GM18867 (cell line): ENCODE measurements around the gene TIMELESS.
A peak's percentile ranks its signal among the peaks of the same experiment; 100 is the strongest.
"Not testable (repeated sequence)": the region's sequence is repeated elsewhere in the genome, so short reads cannot be mapped to it uniquely, and the experiment has no call there.

ENCODE experiments used
- ATAC-seq: cut with Tn5 transposase; IDR thresholded peaks from one replicate; pipeline ENCODE4 v1.9.1; 2021; ENCODE audit warnings: mild to moderate bottlenecking, moderate library complexity; ENCODE audit not compliant: unreplicated experiment

Gene TIMELESS

GRCh38 chr12:56411781-56412639 is 37.2 kb downstream of the TIMELESS start:
- ATAC-seq = no peak

DNA sequence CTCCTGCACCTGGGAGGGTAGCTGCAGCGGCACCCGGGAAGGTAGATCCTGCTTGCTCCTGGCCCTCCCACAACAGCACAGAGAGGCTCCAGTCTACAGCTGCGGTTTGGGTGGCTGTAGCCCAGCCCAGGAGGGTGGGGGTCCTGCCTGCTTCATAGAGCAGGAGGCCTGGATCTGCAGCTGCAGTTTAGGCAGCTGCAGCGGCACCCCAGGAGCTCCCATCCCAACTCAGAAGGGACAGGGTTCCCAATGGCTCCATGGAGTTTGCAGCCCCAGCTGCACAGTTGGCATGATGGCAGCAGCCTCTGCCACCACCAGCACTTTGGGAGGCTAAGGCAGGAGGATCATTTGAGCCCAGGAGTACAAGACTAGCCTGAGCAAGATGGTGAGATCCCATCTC is 38.5 kb downstream of the TIMELESS start:
- no peak for ATAC-seq

GRCh38 chr12:56408799-56409417 is 40.3 kb downstream of the TIMELESS start:
- ATAC-seq = no peak

- ATAC-seq = not testable (repeated sequence)
Observed at GRCh38 chr12:56404227-56404626, 45.0 kb downstream of the TIMELESS start.

DNA sequence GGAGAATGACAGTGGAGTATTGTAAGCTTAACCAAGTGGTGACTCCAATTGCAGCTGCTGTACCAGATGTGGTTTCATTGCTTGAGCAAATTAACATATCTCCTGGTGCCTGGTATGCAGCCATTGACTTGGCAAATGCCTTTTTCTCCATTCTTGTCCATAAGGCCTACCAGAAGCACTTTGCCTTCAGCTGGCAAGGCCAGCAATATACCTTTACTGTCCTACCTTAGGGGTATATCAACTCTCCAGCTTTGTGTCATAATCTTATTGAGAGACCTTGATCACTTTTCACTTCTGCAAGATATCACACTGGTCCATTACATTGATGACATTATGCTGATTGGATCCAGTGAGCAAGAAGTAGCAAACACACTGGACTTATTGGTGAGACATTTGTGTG is 47.6 kb downstream of the TIMELESS start:
- ATAC-seq = not testable (repeated sequence)

GRCh38 chr12:56401125-56401524 is 48.1 kb downstream of the TIMELESS start:
- ATAC-seq = not testable (repeated sequence)

- ATAC-seq = not testable (repeated sequence)
Observed at GRCh38 chr12:56399466-56399865, 49.8 kb downstream of the TIMELESS start.

GRCh38 chr12:56398324-56398723 is 50.9 kb downstream of the TIMELESS start:
- no peak for ATAC-seq

DNA sequence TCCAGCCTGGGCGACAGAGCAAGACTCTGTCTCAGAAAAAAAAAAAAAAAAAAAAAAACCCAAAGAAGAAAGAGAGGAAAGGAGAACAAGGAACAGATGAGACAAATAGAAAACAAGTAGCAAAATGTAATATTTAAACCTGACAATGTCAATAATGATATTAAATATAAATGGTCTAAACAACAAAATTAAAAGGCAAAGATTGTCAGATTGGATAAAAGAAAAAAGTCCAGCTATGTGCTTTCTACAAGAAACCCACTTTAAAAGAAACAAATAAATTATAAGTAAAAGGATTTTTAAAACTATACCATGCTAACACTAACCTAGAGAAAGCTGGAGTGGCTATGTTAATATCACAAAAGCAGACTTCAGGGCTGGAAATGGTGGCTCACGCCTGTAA is 56.9 kb downstream of the TIMELESS start:
- no peak for ATAC-seq

- ATAC-seq = no peak
Observed at GRCh38 chr12:56391721-56392120, 57.5 kb downstream of the TIMELESS start.

DNA sequence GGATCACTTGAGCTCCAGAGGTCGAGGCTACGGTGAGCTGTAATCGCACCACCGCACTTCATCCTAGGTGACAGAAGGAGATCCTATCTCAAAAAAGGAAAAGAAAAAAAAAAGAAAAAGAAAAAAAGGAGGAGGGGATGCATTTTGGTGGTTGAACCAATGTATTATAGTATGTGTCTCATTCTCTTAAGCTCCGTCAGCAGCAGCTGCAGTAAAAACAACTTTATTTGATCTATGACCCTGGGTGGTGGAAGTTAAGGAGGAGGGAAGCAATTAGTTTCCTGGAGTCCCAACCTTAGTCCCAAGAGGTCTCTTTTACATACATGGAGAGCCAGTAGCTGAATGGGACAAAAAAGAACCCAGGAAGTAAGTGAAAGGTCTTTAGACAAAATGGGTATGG is 59.8 kb downstream of the TIMELESS start:
- no peak for ATAC-seq

GRCh38 chr12:56387152-56387736 is 62.0 kb downstream of the TIMELESS start:
- no peak for ATAC-seq

GRCh38 chr12:56385873-56386272 is 63.4 kb downstream of the TIMELESS start:
- no peak for ATAC-seq

GRCh38 chr12:56382611-56383010 is 66.6 kb downstream of the TIMELESS start:
- no peak for ATAC-seq

- no peak for ATAC-seq
Observed at GRCh38 chr12:56377989-56378316, 71.3 kb downstream of the TIMELESS start.

- no peak for ATAC-seq
Observed at GRCh38 chr12:56377310-56377988, 71.8 kb downstream of the TIMELESS start.

DNA sequence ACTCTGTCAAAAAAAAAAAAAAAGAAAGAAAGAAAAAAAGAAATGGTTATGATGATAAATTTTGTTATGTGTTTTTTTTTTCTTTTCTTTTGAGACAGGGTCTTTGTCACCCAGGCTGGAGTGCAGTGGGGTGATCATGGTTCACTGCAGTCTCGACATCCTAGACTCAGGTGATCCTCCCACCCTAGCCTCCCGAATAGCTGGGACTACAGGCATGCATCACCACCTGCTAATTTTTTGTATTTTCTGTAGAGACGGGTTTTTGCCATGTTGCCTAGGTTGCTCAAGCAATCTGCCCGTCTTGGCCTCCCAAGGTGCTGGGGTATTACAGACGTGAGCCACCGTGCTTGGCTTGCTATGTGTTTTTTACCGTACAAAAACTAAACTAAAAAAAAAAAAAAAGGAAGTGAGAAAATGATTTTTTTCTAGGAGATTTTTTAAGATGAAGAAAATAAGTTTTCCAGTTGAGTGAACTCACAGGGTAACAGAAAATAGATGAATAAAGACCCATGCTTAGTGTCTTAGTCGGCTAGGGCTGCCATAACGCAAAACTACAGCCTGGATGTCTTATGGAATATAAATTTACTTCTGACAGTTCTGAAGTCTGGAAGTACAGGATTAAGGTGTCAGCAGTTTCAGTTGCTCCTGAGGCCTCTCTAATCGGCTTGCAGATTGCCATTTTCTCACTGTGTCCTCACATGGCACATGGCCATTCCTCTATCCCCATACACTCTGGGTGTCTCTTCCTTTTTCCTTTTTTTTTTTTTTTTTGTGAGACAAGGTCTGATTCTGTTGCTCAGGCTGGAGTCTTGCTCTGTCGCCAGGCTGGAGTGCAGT is 73.4 kb downstream of the TIMELESS start:
- peak; percentile 73 for ATAC-seq

DNA sequence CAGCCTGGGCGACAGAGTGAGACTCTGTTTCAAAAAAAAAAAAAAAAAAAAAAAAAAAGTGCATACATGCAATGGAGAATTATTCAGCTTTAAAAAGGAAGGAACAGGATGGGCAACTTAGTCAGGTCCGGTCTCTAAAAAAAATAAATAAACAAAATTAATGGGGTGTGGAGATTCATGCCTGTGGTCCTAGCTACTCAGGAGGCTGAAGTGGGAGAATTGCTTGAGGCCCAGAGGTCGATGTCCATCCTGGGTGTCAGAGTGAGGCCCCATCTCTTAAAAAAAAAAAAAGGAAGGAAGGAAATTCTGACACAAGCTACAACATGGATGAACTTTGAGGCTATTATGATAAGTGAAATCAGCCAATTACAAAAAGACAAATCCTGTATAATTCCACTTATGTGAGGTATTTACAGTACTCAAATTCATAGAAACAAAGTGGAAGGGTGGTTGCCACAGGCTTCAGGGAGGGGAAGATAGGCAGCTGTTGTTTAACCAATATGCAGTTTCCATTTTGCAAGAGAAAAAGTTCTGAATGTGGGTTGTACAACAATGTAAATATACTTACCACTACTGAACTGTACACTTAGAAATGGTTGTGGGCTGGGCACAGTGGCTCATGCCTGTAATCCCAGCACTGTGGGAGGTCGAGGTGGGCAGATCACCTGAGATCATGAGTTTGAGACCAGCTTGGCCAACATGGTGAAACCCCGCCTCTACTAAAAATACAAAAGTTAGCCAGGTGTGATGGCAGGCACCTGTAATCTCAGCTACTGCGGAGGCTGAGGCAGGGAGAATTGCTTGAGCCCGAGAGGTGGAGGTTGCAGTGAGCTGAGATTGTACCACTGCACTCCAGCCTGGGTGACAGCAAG is 74.3 kb downstream of the TIMELESS start:
- no peak for ATAC-seq

- ATAC-seq = no peak
Observed at GRCh38 chr12:56373515-56373914, 75.7 kb downstream of the TIMELESS start.

DNA sequence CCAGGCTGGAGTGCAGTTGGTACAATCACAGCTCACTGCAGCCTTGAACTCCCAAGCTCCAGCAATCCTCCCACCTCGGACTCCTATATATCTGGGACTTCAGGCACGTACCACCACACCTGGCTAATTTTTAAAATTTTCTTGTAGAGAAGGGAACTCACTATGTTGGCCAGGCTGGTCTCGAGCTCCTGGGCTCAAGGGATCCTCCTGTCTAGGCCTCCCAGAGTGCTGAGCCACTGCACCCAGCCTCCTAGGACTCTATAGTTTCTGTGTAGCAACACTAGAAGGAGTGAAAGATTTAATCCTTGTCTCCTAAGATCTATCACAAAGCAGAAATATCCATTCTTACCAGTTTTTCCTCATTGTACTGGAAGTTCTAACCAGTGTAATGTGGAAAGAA is 82.3 kb downstream of the TIMELESS start:
- ATAC-seq = no peak
